GM18511 (cell line): ENCODE data around the gene PHLPP1.
"Not testable (repeated sequence)": the region's sequence is repeated elsewhere in the genome, so short reads cannot be mapped to it uniquely, and the experiment has no call there.

ENCODE experiments used
- ATAC-seq: cut with Tn5 transposase; IDR thresholded peaks from one replicate; pipeline ENCODE4 v1.9.1; 2021; ENCODE audit warnings: mild to moderate bottlenecking, moderate library complexity; ENCODE audit not compliant: unreplicated experiment

Gene PHLPP1

DNA sequence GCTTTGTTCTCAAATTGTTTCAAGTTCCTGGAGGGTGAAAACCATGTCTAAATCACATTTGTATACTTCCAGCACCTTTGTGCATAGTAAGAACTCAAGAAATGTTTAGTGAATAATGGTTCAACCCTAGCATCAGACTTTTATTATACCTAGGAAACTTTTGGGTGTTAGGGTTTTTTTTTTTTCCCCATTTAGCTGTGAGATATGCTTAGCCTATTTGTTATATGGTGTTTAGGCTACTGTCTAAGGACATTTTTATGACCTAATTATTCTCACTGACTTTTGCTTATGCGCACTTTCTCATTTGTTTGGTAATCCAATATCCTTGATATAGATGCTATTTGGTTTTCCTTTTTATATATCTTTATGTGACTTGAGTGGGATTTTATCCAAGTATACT is 164.7 kb downstream of the PHLPP1 start:
- no peak for ATAC-seq

DNA sequence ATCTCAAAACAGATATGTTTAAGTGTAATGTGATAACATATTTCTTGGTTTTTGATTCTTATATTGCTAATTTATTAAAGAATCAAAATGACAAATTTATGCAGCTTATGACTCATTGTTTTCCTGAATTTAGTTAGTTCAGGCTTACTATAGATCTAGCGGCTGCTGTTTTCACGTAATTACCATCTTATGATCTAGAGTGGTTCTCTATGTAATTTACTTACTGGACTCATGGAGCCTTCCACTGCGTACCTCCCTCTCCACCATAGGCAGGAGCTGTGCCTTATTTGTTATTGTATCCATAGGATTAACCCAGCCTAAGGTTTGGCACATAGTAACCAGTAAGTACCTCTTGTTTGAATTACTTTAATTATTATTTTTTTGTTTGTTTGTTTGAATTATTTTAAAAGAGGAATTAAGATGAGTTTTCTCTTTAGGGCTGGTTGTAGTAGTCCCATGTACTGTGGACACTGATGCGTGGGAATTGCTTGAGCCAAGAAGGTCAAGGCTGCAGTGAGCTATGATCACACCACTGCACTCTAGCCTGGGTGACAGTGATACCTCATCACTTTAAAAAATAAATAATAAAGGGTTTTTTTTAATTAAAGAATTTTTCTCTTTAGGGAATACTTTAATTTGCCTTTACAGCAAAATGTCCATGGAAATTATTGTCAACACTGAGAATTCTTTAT is 165.5 kb downstream of the PHLPP1 start:
- ATAC-seq, result no peak

GRCh38 chr18:62881509-62882016 is 166.2 kb downstream of the PHLPP1 start:
- ATAC-seq, result no peak

GRCh38 chr18:62883937-62884735 is 168.8 kb downstream of the PHLPP1 start:
- ATAC-seq, result no peak

DNA sequence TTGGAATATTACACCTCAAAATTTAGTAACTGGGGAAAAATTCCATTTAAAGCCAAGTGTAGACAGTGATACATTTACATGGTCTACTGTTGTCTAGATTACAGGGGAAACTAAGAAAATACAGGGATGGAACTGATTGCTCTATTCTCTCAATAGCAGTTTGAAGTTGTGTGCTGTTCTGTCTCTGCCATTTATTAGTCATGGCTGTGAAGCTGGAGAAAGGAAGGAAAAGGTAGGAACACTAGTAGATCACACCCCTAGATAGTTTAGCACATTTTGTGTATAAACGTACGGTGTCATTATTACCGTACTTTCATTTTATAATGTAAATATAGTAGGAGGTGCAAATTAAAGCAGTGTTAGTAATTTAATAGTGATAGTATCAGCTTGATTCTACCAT is 170.5 kb downstream of the PHLPP1 start:
- ATAC-seq, result no peak

- ATAC-seq, result no peak
Measured at GRCh38 chr18:62894681-62895390, 179.5 kb downstream of the PHLPP1 start.

- no peak for ATAC-seq
Measured at GRCh38 chr18:62897153-62897552, 181.8 kb downstream of the PHLPP1 start.

DNA sequence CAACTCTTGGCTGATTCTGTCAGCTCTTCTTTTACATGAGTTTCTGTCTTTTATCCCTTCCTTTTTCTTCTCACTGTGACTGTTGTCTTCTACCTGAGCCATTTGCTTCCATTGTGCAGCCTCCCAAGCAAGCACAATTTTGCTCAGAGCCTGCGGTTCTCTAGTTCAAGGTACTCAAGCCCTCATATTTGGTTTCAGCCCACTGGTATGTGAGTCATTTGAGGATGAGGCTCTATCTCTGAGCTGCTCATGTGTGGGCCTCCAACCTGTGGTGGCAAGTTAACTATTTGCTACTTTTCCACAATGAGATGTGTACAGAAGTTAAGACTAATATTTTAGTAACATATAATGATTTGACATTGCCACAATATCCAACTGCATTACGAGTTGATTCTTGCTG is 183.0 kb downstream of the PHLPP1 start:
- ATAC-seq, result peak; percentile 88

DNA sequence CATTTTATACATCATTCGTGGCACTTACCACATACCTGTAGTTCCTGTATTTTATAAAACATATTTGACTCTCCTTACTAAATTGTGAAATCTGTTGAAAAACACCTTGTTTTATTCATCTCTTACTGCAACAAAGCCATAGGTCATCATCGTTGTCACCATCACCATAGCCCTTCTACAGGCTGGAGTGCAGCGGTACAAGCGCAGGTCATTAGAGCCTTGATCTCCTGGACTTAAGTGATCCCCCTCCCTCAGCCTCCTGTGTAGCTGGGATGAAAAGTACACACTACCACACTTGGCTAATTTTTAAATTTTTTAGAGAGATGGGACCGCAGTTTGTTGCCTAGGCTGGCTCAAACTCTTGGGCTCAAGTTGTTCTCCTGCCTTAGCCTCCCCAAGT is 184.2 kb downstream of the PHLPP1 start:
- no peak for ATAC-seq

GRCh38 chr18:62900132-62900883 is 185.0 kb downstream of the PHLPP1 start:
- no peak for ATAC-seq

GRCh38 chr18:62902776-62903175 is 187.4 kb downstream of the PHLPP1 start:
- no peak for ATAC-seq

DNA sequence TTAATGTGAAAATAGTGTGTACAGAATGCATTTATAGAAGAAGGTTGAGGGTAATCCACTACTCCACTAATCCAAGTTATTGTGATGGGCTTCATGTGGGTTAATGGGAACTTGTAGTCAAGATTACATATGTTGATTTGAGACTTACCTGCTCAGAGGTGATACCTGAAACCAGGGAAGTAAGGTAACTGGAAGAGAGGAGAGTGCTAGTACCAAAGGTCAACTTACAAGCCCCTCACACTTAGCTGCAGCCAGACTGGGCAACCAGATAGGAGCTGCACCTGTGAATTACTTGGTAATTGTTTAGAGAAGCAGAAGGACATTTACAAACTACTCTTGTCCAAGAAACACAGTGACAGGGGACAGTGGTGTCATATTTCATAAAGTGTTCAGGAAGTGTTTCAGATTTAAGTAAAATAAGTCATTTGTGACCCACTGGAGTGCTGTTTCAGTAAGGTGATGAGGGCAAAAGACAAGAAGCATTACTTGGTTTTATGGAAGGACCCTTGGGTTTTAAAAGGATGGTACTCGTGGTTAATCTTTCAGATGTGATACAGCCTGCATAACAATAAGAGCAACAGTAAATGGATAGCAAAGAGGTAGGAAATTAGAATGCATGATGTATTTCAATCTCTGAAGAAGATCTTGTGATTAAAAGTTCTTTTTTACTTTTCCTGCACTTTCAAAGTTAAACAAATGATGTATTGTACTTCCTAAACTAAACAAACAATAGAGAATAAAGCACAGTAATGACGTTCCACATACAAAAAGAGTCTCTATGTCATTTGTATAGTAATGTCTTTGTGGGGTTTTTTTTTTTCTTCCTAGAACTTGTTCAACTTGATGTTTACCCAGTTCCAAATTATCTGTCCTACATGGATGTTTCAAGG is 189.3 kb downstream of the PHLPP1 start:
- no peak for ATAC-seq

DNA sequence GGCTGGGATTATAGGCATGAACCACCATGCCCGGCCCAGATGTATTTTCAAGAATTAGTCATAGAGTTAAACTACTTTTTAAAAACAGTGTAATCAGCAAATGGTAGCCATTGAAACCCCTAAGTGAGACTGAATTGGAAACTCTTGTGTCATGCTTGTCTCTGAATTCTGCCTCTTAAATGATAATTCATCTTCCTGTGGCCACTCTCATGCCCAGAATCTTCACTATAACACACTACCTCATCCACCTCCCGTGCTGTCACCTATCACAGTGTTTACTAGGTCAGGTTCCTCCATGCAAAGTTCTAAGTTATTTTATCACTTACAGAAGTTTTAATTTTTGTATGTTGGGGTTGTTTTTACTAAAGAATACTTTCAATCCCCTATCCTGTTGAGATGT is 197.5 kb downstream of the PHLPP1 start:
- no peak for ATAC-seq

DNA sequence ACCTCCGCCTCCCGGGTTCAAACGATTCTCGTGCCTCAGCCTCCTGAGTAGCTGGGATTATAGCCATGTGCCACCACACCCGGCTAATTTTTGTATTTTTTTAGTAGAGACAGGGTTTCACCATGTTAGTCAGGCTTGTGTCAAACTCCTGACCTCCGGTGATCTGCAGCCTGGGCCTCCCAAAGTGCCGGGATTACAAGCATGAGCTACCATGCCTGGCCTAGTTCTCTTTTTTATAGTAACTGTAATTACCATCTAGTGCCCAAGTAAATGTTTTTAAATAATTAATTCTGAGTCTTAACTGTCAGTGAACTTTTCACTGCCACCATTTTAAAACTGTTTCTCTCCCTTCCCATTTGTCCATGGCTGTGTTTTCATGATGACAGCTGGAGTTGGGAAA is 198.5 kb downstream of the PHLPP1 start:
- ATAC-seq, result not testable (repeated sequence)

DNA sequence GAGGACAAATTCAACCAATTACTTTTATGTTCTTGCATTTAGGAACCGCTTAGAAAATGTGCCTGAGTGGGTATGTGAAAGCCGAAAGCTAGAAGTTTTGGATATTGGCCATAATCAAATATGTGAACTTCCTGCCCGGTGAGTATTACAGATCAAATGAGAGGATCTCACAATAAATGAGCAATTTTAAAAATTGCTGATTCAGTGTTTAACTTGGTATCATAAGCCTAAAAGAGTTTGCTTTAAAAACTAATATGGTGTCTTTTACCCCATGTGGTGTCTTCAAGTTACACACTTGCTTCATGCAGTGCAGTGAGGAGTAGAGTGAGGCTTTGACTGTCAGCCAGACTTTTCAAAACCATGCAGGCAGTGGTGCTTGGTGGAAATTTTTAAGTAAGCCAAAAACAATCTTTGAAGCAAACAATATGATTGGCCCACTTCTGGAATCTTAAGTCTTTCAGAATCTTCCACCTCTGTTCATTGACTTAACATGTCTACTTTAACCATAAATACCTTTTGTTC is 199.6 kb downstream of the PHLPP1 start:
- no peak for ATAC-seq

- ATAC-seq, result no peak
Measured at GRCh38 chr18:62918361-62918760, 203.0 kb downstream of the PHLPP1 start.

DNA sequence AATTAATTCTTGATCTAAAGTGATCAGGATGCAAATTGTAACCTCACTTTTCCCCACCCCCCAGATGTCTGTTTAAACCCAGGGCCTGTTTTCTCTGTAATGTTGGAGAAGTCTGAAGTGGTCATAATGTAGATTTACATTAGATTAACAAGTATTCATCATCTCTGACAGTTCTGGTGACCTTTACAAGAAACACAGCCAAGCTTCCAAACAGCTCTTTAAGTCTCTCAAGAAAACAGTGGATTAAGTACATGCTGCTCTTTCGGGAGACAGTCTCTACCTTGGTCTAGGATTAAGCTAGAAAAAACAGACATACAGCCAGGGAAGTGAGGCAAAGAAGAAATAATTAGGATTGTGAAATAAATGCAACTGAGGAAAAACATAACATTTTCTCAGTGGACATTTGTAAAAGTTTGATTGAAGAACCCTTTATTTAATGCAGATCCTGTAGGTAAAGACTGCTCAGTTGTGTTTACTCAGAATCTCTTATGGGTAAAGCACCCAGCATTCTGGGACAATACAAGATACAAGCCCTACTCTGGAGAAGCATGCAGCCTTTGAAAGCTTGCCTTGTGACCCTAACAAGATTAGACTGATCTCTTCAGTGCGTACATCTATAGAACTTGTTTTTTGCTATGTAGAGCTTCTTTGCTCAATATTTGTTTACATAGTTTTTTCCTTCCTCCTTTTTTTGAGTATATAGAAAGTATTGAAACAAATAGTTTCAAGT is 203.9 kb downstream of the PHLPP1 start:
- no peak for ATAC-seq

GRCh38 chr18:62925031-62925688 is 209.8 kb downstream of the PHLPP1 start:
- no peak for ATAC-seq
